ENCODE measurements around the gene GABRB2. TPM values are rescaled to one million over a fixed set of nuclear protein-coding genes. Genes with fewer than 3 reads are reported as not detected.

GABRB2 gene
- total and polyA plus RNA-seq, 8 donors = 0.05 to 0.41 (median 0.17) TPM; not detected in 3

GRCh38 chr5:161399996-161400562 is 146.4 kb downstream of the GABRB2 start:
- intact Hi-C loops (cut with DNase I) = no loop called here
- FAIRE-seq = no peak
- peak in 4 of 6 donors; percentile 13 to 35 (median 33) for DNase-seq
- H3K4me1 ChIP-seq = peaks cover 0 to 10% (median 3%) of the 10 kb centered on the region in 3 donors
- H3K4me3 ChIP-seq = peak overlapping the region in 1 of 4 donors; percentile 3
- no peaks in the 10 kb centered on the region for H3K9me3 ChIP-seq
- no peak for TF ChIP-seq CTCF (IDR thresholded peaks at IDR 0.05)
- no peaks in the 10 kb centered on the region for H3K36me3 ChIP-seq
- WGBS, 2 donors = 23 to 25% methylated on average over 6 of the region's 6 CpGs
- H3K27ac ChIP-seq = peak overlapping the region in 2 of 4 donors; percentile 45 to 48
- ATAC-seq = peak; percentile 50 to 70 (median 61)
- H3K27me3 ChIP-seq = no peaks in the 10 kb centered on the region

- ATAC-seq (no peak), DNase-seq (no peak), FAIRE-seq (no peak)
- Histone ChIP-seq H3K9me3 (no peaks in the 10 kb centered on the region), H3K4me3 (no peak overlapping the region), H3K4me1 (peaks cover 0 to 10% (median 3%) of the 10 kb centered on the region in 3 donors), H3K36me3 (no peaks in the 10 kb centered on the region), H3K27ac (no peak overlapping the region), H3K27me3 (no peaks in the 10 kb centered on the region)
- WGBS, 2 donors = 85 to 93% methylated on average over 4 of the region's 4 CpGs
- intact Hi-C loops (cut with DNase I) = no loop called here
- no peak for TF ChIP-seq CTCF (IDR thresholded peaks at IDR 0.05)
Measured at GRCh38 chr5:161397448-161397847, 149.1 kb downstream of the GABRB2 start.

- TF ChIP-seq CTCF (IDR thresholded peaks at IDR 0.05) = no peak
- Histone ChIP-seq H3K27me3 (no peaks in the 10 kb centered on the region), H3K36me3 (no peaks in the 10 kb centered on the region), H3K4me3 (no peak overlapping the region), H3K27ac (no peak overlapping the region), H3K9me3 (no peaks in the 10 kb centered on the region), H3K4me1 (peaks cover 0 to 8% (median 3%) of the 10 kb centered on the region in 3 donors)
- WGBS, 2 donors = 64 to 76% methylated on average over 3 of the region's 3 CpGs
- DNase-seq (no peak), ATAC-seq (no peak), FAIRE-seq (no peak)
- intact Hi-C loops (cut with DNase I) = no loop called here
Measured at GRCh38 chr5:161396171-161396570, 150.4 kb downstream of the GABRB2 start.

- H3K27ac ChIP-seq = no peak overlapping the region
- no peaks in the 10 kb centered on the region for H3K36me3 ChIP-seq
- ATAC-seq (no peak), DNase-seq (no peak), FAIRE-seq (no peak)
- no peaks in the 10 kb centered on the region for H3K27me3 ChIP-seq
- TF ChIP-seq CTCF (IDR thresholded peaks at IDR 0.05) = no peak
- H3K4me3 ChIP-seq = no peak overlapping the region
- 76 to 86% methylated on average over 1 of the region's 1 CpG for WGBS, 2 donors
- H3K4me1 ChIP-seq = no peaks in the 10 kb centered on the region
- no peaks in the 10 kb centered on the region for H3K9me3 ChIP-seq
- intact Hi-C loops (cut with DNase I) = no loop called here
Measured at GRCh38 chr5:161391724-161392123, 154.8 kb downstream of the GABRB2 start.

- FAIRE-seq = no peak
- Histone ChIP-seq H3K36me3 (no peaks in the 10 kb centered on the region), H3K27me3 (no peaks in the 10 kb centered on the region), H3K9me3 (no peaks in the 10 kb centered on the region), H3K27ac (no peak overlapping the region), H3K4me1 (no peaks in the 10 kb centered on the region), H3K4me3 (no peak overlapping the region)
- 84 to 86% methylated on average over 1 of the region's 1 CpG for WGBS, 2 donors
- DNase-seq = no peak
- no peak for ATAC-seq
- no peak for TF ChIP-seq CTCF (IDR thresholded peaks at IDR 0.05)
- intact Hi-C loops (cut with DNase I) = no loop called here
Measured at GRCh38 chr5:161391016-161391415, 155.5 kb downstream of the GABRB2 start.

Measured in pancreas (tissue), 10 donors.